SK-N-SH (cell line): ENCODE data around the gene LMTK2. TPM values are rescaled to one million over a fixed set of nuclear protein-coding genes. Genes with fewer than 3 reads are reported as not detected.
"Not testable (repeated sequence)": the region's sequence is repeated elsewhere in the genome, so short reads cannot be mapped to it uniquely, and the experiment has no call there.

Experiments
- CTCF ChIA-PET: fragments of 300-600, 350-600 bp; formaldehyde crosslinking; extraction: SDS; loops from one replicate; lab custom pipeline; 2021; lab: Yijun Ruan, JAX
- POLR2A ChIA-PET: fragments of 350-600 bp; sonication (Branson Sonifier 250); formaldehyde crosslinking; extraction: SDS; loops from one replicate; lab custom pipeline; 2020; ENCODE audit warnings: antibody characterized with exemption, inconsistent platforms; lab: Yijun Ruan, JAX
- DNase-seq: peaks from one replicate; pipeline ENCODE4 v3.0.0; 2012
- H2AFZ ChIP-seq: fragments of 200-600 bp; sonication (generic); 2 replicates; pipeline ENCODE4 v1.8.1; 2016; ENCODE audit warnings: antibody characterized with exemption, mild to moderate bottlenecking, low read depth
- H3F3A ChIP-seq: fragments of 200-600 bp; sonication (generic); replicated peaks from 2 replicates; pipeline ENCODE3; 2016; ENCODE audit warnings: antibody characterized with exemption, mild to moderate bottlenecking; ENCODE audit not compliant: insufficient read depth
- H3K27ac ChIP-seq, 2 experiments: fragments of 200-500 bp in 1 of 2; fragments of 200-600 bp in 1 of 2; sonication (Bioruptor generic) in 1 of 2; sonication (generic), shearing (Covaris generic) in 1 of 2; 2 replicates each; pipeline versions ENCODE4 v1.5.1 to v1.6.1; 2014 to 2016; ENCODE audit warnings: low read depth in 2 of 2, inconsistent platforms in 1 of 2, low read length in 1 of 2, mild to moderate bottlenecking in 1 of 2, mixed read lengths in 1 of 2
- H3K27me3 ChIP-seq: fragments of 200-600 bp; sonication (generic), shearing (Covaris generic); 2 replicates; pipeline ENCODE4 v1.6.1; 2016; ENCODE audit warnings: mixed run types; ENCODE audit not compliant: insufficient read depth
- H3K36me3 ChIP-seq, 2 experiments: fragments of 200-500 bp in 1 of 2; fragments of 200-600 bp in 1 of 2; sonication (Bioruptor generic) in 1 of 2; sonication (generic) in 1 of 2; replicated peaks in 1 of 2; 2 replicates each; pipeline versions ENCODE3 to v1.5.1; 2014 to 2016; ENCODE audit warnings: low read length in 1 of 2, mild to moderate bottlenecking in 1 of 2; ENCODE audit not compliant: insufficient read depth in 2 of 2, control insufficient read depth in 1 of 2
- H3K4me1 ChIP-seq, 2 experiments: fragments of 200-500 bp in 1 of 2; fragments of 200-600 bp in 1 of 2; sonication (Bioruptor generic) in 1 of 2; sonication (generic), shearing (Covaris generic) in 1 of 2; 2 replicates each; pipeline versions ENCODE4 v1.5.1 to v1.6.1; 2014 to 2016; ENCODE audit warnings: low read depth in 1 of 2, low read length in 1 of 2, mixed run types in 1 of 2; ENCODE audit not compliant: insufficient read depth in 2 of 2, control insufficient read depth in 1 of 2
- H3K4me2 ChIP-seq: fragments of 200-600 bp; sonication (generic), shearing (Covaris generic); 2 replicates; pipeline ENCODE4 v1.6.1; 2017; ENCODE audit warnings: mixed run types
- H3K4me3 ChIP-seq, 2 experiments: fragments of 200-500 bp in 1 of 2; fragments of 200-600 bp in 1 of 2; sonication (Bioruptor generic) in 1 of 2; sonication (generic), shearing (Covaris generic) in 1 of 2; 2 replicates each; pipeline versions ENCODE4 v1.5.1 to v1.8.1; 2014 to 2016; ENCODE audit warnings: low read depth in 2 of 2, inconsistent platforms in 1 of 2, low read length in 1 of 2, mild to moderate bottlenecking in 1 of 2, mixed read lengths in 1 of 2, moderate library complexity in 1 of 2
- H3K79me2 ChIP-seq: fragments of 200-600 bp; sonication (generic); 2 replicates; pipeline ENCODE4 v1.8.1; 2017; ENCODE audit warnings: mild to moderate bottlenecking; ENCODE audit not compliant: insufficient read depth
- H3K9ac ChIP-seq: fragments of 200-600 bp; sonication (generic); 2 replicates; pipeline ENCODE4 v1.6.1; 2017; ENCODE audit warnings: mixed run types
- H3K9me2 ChIP-seq: fragments of 200-600 bp; sonication (generic); 2 replicates; pipeline ENCODE4 v1.6.1; 2017; ENCODE audit warnings: mixed run types
- H3K9me3 ChIP-seq: fragments of 200-600 bp; sonication (generic); 2 replicates; pipeline ENCODE4 v1.6.1; 2017; ENCODE audit warnings: mixed run types, mild to moderate bottlenecking, moderate library complexity
- H4K20me1 ChIP-seq: fragments of 200-600 bp; sonication (generic); 2 replicates; pipeline ENCODE4 v1.6.1; 2017; ENCODE audit warnings: mild to moderate bottlenecking, mixed run types; ENCODE audit not compliant: insufficient read depth
- CHD2 ChIP-seq: fragments of 150-350 bp; IDR thresholded peaks from 2 replicates; pipeline ENCODE4 v1.6.1; 2018; ENCODE audit warnings: low read length; ENCODE audit not compliant: partially characterized antibody
- FOSL2 ChIP-seq: IDR thresholded peaks from 2 replicates; pipeline ENCODE4 v1.4.0; 2012; ENCODE audit warnings: low read depth, mild to moderate bottlenecking, moderate library complexity, borderline replicate concordance
- IRF3 ChIP-seq: fragments of 150-350 bp; IDR thresholded peaks from 2 replicates; pipeline ENCODE4 v1.6.1; 2016; ENCODE audit warnings: mild to moderate bottlenecking, low read depth, low read length
- NFIC ChIP-seq: IDR thresholded peaks from 2 replicates; pipeline ENCODE4 v1.4.0; 2012; ENCODE audit warnings: borderline replicate concordance
- RAD21 ChIP-seq: IDR thresholded peaks from 2 replicates; pipeline ENCODE4 v1.6.1; 2012; ENCODE audit warnings: mild to moderate bottlenecking, low read length
- RCOR1 ChIP-seq: fragments of 150-350 bp; IDR thresholded peaks from 2 replicates; pipeline ENCODE4 v1.6.1; 2017; ENCODE audit warnings: antibody characterized with exemption, low read length
- RFX5 ChIP-seq: IDR thresholded peaks from 2 replicates; pipeline ENCODE4 v1.6.1; 2012; ENCODE audit warnings: mild to moderate bottlenecking, improper control_type of control experiment, low read length
- SMC3 ChIP-seq: IDR thresholded peaks from 2 replicates; pipeline ENCODE4 v1.6.1; 2012; ENCODE audit warnings: low read depth, low read length, improper control_type of control experiment
- TCF12 ChIP-seq: IDR thresholded peaks from 2 replicates; pipeline ENCODE4 v1.4.0; 2012
- USF2 ChIP-seq: fragments of 150-350 bp; IDR thresholded peaks from 2 replicates; pipeline ENCODE4 v1.6.1; 2017; ENCODE audit warnings: antibody characterized with exemption, low read length, low read depth, borderline replicate concordance
- WGBS: methylation state at CpG from one replicate; pipeline ENCODE4 v1.1.6; 2017; ENCODE audit warnings: low lambda C conversion rate; 5-methylcytosine and 5-hydroxymethylcytosine counted together
- polyA plus RNA-seq, 3 experiments: library from polyadenylated mRNA; depleted of rRNA; stranded (reverse); fragments of >200 nt; gene quantifications; 2 replicates each; pipeline ENCODE4 v1.2.3, GENCODE V29; 2012

The LMTK2 gene
- polyA plus RNA-seq, 1 of the 3 experiments (the other 2 are of a cell fraction), result 9.0 TPM

GRCh38 chr7:98217623-98218582, 111.2 kb downstream of the LMTK2 start:
- 92% methylated on average over 35 of the region's 41 CpGs for WGBS

GRCh38 chr7:98219382-98219781, 112.7 kb downstream of the LMTK2 start:
- H4K20me1 ChIP-seq, DNase-seq, H3F3A ChIP-seq, H3K4me3 ChIP-seq, H3K9me2 ChIP-seq, H3K79me2 ChIP-seq, H3K27ac ChIP-seq, H3K27me3 ChIP-seq, CTCF ChIA-PET, H3K4me1 ChIP-seq, H2AFZ ChIP-seq, H3K9ac ChIP-seq, H3K9me3 ChIP-seq, POLR2A ChIA-PET, H3K4me2 ChIP-seq: not testable (repeated sequence)
- 93% methylated on average over 6 of the region's 6 CpGs for WGBS
- H3K36me3 ChIP-seq, result peaks cover 8 to 11% of the 10 kb centered on the region in 2 experiments

More at GRCh38 chr7:98217623-98218582, 111.2 kb downstream of the LMTK2 start:
- Histone ChIP-seq H3K9me3 (no peaks in the 10 kb centered on the region), H4K20me1 (no peaks in the 10 kb centered on the region), H3F3A (no peaks in the 10 kb centered on the region), H3K4me2 (no peak overlapping the region), H3K27me3 (no peaks in the 10 kb centered on the region), H3K9me2 (no peaks in the 10 kb centered on the region), H3K36me3 (peaks cover 8 to 11% of the 10 kb centered on the region in 2 experiments), H3K27ac (no peak overlapping the region), H3K9ac (no peak overlapping the region), H2AFZ (no peak overlapping the region), H3K4me1 (no peaks in the 10 kb centered on the region; a peak in 1 of 4 replicates), H3K4me3 (no peak overlapping the region), H3K79me2 (no peaks in the 10 kb centered on the region)
- ChIA-PET POLR2A (no interaction called here), CTCF (interaction anchor here (1.5 kb wide), 1 partner anchor 24 kb away, joined by 4 read pairs; no protein-coding TSS in a partner anchor)
- DNase-seq, result no peak
- no peak for TF ChIP-seq IRF3
- TF ChIP-seq RFX5, result no peak
- TF ChIP-seq RCOR1, result no peak
- TF ChIP-seq CHD2, result no peak
- no peak for TF ChIP-seq FOSL2
- no peak for TF ChIP-seq SMC3
- no peak for TF ChIP-seq TCF12
- no peak for TF ChIP-seq USF2
- no peak for TF ChIP-seq RAD21
- no peak for TF ChIP-seq NFIC
